HG03378 (cell line): ENCODE measurements around the gene BUB1.
A peak's percentile ranks its signal among the peaks of the same experiment; 100 is the strongest.
"Not testable (repeated sequence)": the region's sequence is repeated elsewhere in the genome, so short reads cannot be mapped to it uniquely, and the experiment has no call there.

Source experiments
- ATAC-seq: cut with Tn5 transposase; IDR thresholded peaks from one replicate; pipeline ENCODE4 v1.9.1; 2021; ENCODE audit warnings: mild to moderate bottlenecking, moderate library complexity; ENCODE audit not compliant: unreplicated experiment

Gene BUB1

GRCh38 chr2:110677530-110678456, at the start of gene BUB1:
BUB1 (minus strand) TSS chr2:110678063; CDS start chr2:110677995, 68 bp downstream.
- ATAC-seq = peak; percentile 49

GRCh38 chr2:110726285-110726684, 48.4 kb upstream of the BUB1 start:
- ATAC-seq = no peak

- ATAC-seq = no peak
Measured at GRCh38 chr2:110725859-110726258, 48.0 kb upstream of the BUB1 start.

GRCh38 chr2:110725370-110725769, 47.5 kb upstream of the BUB1 start:
- ATAC-seq = no peak

GRCh38 chr2:110724820-110725219, 47.0 kb upstream of the BUB1 start:
- no peak for ATAC-seq

- ATAC-seq = no peak
Measured at GRCh38 chr2:110720547-110720946, 42.7 kb upstream of the BUB1 start.

GRCh38 chr2:110718990-110719389, 41.1 kb upstream of the BUB1 start:
- no peak for ATAC-seq

GRCh38 chr2:110718382-110718781, 40.5 kb upstream of the BUB1 start:
- no peak for ATAC-seq

- ATAC-seq = no peak
Measured at GRCh38 chr2:110717734-110718133, 39.9 kb upstream of the BUB1 start.

GRCh38 chr2:110716959-110717645, 39.2 kb upstream of the BUB1 start:
- ATAC-seq = no peak

- no peak for ATAC-seq
Measured at GRCh38 chr2:110714452-110715224, 36.8 kb upstream of the BUB1 start.

GRCh38 chr2:110713513-110714362, 35.9 kb upstream of the BUB1 start:
- ATAC-seq = no peak

- ATAC-seq = no peak
Measured at GRCh38 chr2:110712737-110713136, 34.9 kb upstream of the BUB1 start.

GRCh38 chr2:110708455-110708854, 30.6 kb upstream of the BUB1 start:
- no peak for ATAC-seq

GRCh38 chr2:110707386-110707965, 29.6 kb upstream of the BUB1 start:
- no peak for ATAC-seq

GRCh38 chr2:110702514-110703380, 24.9 kb upstream of the BUB1 start:
- ATAC-seq = no peak

GRCh38 chr2:110698253-110698652, 20.4 kb upstream of the BUB1 start:
- not testable (repeated sequence) for ATAC-seq

- ATAC-seq = not testable (repeated sequence)
Measured at GRCh38 chr2:110695146-110695898, 17.5 kb upstream of the BUB1 start.
